Neural progenitor cell (in vitro differentiated cells): ENCODE measurements around the gene CCL26.

Experiments used
- EZH2 ChIP-seq: fragments of 200-600 bp; sonication (generic); IDR thresholded peaks from 2 replicates; pipeline ENCODE4 v1.6.1; 2017; ENCODE audit warnings: antibody characterized with exemption, mild to moderate bottlenecking, moderate library complexity
- EZH2phosphoT487 ChIP-seq: fragments of 200-600 bp; sonication (generic); IDR thresholded peaks from 2 replicates; pipeline ENCODE4 v1.6.1; 2017; ENCODE audit warnings: antibody characterized with exemption
- TF ChIP-seq, protein P1 (sequence below): fragments of 200-600 bp; sonication (generic); IDR thresholded peaks from 2 replicates; pipeline ENCODE4 v1.5.1; 2017; ENCODE audit warnings: antibody characterized with exemption, mild to moderate bottlenecking

DNA sequence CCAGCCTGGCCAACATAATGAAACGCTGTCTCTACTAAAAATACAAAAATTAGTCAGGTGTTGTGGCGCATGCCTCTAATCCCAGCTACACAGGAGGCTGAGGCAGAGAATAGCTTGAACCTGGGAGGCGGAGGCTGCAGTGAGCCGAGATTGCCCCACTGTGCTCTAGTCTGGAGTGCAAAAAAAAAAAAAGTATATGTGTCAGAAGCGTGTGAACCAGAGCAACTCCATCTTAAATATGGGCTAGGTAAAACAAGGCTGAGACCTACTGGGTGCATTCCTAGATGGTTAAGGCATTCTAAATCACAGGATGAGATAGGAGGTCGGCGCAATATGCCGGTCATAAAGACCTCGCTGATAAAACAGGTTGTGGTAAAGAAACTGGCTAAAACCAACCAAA, 35.4 kb upstream of the CCL26 start:
- TF ChIP-seq, protein P1, sequence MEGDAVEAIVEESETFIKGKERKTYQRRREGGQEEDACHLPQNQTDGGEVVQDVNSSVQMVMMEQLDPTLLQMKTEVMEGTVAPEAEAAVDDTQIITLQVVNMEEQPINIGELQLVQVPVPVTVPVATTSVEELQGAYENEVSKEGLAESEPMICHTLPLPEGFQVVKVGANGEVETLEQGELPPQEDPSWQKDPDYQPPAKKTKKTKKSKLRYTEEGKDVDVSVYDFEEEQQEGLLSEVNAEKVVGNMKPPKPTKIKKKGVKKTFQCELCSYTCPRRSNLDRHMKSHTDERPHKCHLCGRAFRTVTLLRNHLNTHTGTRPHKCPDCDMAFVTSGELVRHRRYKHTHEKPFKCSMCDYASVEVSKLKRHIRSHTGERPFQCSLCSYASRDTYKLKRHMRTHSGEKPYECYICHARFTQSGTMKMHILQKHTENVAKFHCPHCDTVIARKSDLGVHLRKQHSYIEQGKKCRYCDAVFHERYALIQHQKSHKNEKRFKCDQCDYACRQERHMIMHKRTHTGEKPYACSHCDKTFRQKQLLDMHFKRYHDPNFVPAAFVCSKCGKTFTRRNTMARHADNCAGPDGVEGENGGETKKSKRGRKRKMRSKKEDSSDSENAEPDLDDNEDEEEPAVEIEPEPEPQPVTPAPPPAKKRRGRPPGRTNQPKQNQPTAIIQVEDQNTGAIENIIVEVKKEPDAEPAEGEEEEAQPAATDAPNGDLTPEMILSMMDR, result no peak
- no peak for TF ChIP-seq EZH2
- TF ChIP-seq EZH2phosphoT487, result no peak
